Measurements from ENCODE around the gene UXT.

Gene UXT

GRCh38 chrX:47612418-47612817 is 46.6 kb downstream of the UXT start:
- no peak for FAIRE-seq

DNA sequence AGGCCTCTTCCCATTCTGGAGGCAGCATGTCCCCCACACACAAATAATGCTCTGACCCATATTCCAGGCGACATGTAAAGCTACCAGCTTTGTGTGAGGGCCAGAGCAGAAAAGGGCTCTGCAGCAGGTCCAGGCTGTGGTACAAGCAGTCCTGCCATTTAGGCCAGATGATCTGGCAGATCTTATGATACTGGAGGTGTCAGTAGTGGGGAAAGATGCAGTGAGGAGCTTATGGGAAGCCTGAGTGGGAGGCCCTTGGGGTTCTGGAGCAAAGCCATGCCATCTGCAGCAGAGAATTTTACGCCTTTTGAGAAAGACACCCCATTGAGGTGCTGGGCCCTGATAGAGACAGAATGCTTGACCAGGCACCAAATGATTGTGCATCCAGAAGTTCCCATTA is 47.1 kb downstream of the UXT start:
- no peak for FAIRE-seq

DNA sequence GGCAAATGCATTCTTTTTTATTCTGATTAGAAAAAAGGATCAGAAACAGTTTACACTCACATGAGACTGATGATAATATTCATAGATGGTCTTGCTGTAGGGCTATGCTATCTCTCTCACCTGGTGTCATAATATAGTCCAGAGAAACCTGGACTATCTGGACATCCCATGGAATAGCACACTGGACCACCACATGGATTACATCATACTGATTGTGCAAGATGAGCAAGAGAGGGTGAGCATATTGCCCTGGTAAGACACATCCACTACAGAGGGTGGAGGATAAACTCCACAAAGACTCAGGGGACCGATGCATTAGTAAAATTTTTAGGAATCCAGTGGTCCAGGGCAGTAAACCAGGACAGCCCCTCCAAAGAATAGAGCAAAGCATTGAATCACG is 47.5 kb downstream of the UXT start:
- FAIRE-seq, result no peak

- no peak for FAIRE-seq
Measured at GRCh38 chrX:47610511-47610910, 48.5 kb downstream of the UXT start.

GRCh38 chrX:47608130-47608810 is 50.7 kb downstream of the UXT start:
- no peak for FAIRE-seq

DNA sequence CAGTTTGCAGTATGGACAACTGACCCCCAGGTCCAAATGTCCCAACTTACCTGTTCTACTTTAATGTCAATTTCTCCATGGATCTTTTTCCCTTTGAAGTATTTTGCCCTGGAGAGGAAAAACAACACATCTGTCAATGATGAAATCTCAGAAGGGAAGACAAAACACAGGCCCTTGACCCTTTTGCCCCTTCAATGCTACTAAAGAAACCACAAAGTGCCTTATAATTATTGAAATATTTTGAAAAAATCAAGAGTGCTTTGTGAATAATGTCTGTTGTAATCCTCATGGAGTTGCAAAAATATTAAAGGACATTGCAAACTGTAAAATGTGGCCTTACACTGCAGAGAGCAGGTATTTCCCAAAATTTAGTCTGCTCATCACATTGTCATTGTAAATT is 51.9 kb downstream of the UXT start:
- no peak for FAIRE-seq

DNA sequence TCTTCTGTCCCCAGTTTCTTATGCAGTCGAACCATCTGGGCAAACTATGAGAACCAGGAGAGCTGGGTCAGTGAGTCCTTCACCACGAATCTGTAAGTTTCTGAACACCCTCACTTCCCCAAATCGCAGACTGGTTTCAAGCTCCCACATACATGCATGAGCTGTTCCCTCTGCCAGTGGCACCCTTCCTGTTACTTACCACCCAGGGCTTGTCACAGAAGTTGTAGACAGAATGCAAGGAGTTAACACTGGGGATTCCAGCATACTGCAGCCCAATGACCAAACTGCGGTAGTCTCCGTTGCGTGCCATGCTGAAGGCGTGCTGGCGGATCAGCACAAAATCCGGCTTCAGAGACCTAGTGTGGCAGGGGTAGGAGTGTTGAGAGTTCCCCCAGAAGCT is 54.0 kb downstream of the UXT start:
- FAIRE-seq, result no peak

GRCh38 chrX:47603125-47603524 is 55.9 kb downstream of the UXT start:
- peak; percentile 13 for FAIRE-seq
